Measurements from ENCODE around the gene GAB4.
"Not testable (repeated sequence)": the region's sequence is repeated elsewhere in the genome, so short reads cannot be mapped to it uniquely, and the experiment has no call there.

DNA sequence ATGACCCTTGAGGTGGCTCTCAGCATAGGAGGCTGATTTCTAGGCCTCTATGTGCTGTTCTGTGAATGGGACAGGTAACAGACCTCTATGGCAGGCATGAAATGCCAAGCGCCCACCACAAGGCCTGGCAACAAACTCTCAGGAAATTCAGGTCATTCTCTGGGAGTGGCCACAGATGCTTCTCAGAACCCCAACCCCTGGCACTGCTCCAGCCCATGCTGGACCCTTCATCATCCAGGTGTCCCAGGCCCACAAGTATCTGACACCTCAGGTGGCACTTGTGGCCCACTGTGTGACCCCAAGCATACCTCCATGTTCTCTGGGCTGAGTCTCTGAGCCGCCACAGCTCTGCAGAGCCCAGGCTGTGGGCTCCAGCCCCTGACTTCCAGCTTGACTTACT lies 24.3 kb upstream of the GAB4 start:
- TF ChIP-seq, protein P1, sequence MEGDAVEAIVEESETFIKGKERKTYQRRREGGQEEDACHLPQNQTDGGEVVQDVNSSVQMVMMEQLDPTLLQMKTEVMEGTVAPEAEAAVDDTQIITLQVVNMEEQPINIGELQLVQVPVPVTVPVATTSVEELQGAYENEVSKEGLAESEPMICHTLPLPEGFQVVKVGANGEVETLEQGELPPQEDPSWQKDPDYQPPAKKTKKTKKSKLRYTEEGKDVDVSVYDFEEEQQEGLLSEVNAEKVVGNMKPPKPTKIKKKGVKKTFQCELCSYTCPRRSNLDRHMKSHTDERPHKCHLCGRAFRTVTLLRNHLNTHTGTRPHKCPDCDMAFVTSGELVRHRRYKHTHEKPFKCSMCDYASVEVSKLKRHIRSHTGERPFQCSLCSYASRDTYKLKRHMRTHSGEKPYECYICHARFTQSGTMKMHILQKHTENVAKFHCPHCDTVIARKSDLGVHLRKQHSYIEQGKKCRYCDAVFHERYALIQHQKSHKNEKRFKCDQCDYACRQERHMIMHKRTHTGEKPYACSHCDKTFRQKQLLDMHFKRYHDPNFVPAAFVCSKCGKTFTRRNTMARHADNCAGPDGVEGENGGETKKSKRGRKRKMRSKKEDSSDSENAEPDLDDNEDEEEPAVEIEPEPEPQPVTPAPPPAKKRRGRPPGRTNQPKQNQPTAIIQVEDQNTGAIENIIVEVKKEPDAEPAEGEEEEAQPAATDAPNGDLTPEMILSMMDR (IDR thresholded peaks at IDR 0.05) = not testable (repeated sequence)
- TF ChIP-seq POLR2AphosphoS5 (IDR thresholded peaks at IDR 0.05); POLR2A (IDR thresholded peaks at IDR 0.05); EP300 (IDR thresholded peaks at IDR 0.05; ENCODE audit: low read depth): not testable (repeated sequence)

Measured in transverse colon (tissue), 4 donors.